ENCODE results near the gene PRR36. TPM values are rescaled to one million over a fixed set of nuclear protein-coding genes. Genes with fewer than 3 reads are reported as not detected.

PRR36 gene
- total and polyA plus RNA-seq, 8 donors = 0.18 to 0.61 (median 0.47) TPM; not detected in 4

DNA sequence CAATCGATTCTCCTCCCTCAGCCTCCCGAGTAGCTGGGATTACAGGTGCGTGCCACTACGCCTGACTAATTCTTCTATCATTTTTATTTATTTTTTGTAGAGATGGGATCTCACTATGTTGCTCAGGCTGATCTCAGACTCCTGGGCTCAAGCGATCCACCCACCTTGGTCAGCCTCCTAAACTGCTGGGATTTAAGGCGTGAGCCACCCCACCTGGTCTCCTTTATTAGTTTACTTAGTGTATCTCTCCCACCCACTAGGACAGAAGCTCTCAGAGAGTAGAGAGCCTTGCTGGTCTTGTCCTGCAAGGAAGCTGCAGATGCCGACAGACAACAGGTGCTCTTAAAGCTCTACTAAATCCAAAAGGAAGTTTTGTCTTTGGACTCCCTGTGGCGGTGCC is 11.6 kb upstream of the PRR36 start:
- TF ChIP-seq POLR2AphosphoS5 (IDR thresholded peaks at IDR 0.05) = no peak
- no peak for TF ChIP-seq EP300 (IDR thresholded peaks at IDR 0.05)
- TF ChIP-seq POLR2A (IDR thresholded peaks at IDR 0.05) = no peak
- TF ChIP-seq, protein P1, sequence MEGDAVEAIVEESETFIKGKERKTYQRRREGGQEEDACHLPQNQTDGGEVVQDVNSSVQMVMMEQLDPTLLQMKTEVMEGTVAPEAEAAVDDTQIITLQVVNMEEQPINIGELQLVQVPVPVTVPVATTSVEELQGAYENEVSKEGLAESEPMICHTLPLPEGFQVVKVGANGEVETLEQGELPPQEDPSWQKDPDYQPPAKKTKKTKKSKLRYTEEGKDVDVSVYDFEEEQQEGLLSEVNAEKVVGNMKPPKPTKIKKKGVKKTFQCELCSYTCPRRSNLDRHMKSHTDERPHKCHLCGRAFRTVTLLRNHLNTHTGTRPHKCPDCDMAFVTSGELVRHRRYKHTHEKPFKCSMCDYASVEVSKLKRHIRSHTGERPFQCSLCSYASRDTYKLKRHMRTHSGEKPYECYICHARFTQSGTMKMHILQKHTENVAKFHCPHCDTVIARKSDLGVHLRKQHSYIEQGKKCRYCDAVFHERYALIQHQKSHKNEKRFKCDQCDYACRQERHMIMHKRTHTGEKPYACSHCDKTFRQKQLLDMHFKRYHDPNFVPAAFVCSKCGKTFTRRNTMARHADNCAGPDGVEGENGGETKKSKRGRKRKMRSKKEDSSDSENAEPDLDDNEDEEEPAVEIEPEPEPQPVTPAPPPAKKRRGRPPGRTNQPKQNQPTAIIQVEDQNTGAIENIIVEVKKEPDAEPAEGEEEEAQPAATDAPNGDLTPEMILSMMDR (IDR thresholded peaks at IDR 0.05) = no peak
- no peaks in the 10 kb centered on the region for H3K36me3 ChIP-seq
- DNase-seq = no peak
- intact Hi-C loops (cut with DNase I; ENCODE audit: low total_unique reads) = no loop called here
- H3K4me3 ChIP-seq = no peak overlapping the region
- H3K27me3 ChIP-seq = peaks cover 0 to 44% (median 10%) of the 10 kb centered on the region in 3 donors
- no peaks in the 10 kb centered on the region for H3K9me3 ChIP-seq
- H3K4me1 ChIP-seq = peaks cover 0 to 14% (median 12%) of the 10 kb centered on the region in 4 donors
- 80 to 86% (median 84%) methylated on average over 8 of the region's 8 CpGs for WGBS, 5 donors
- no peak overlapping the region for H3K27ac ChIP-seq

- Histone ChIP-seq H3K4me3 (no peak overlapping the region), H3K4me1 (peaks cover 0 to 11% (median 10%) of the 10 kb centered on the region in 4 donors), H3K36me3 (no peaks in the 10 kb centered on the region), H3K27me3 (peaks cover 0 to 34% (median 10%) of the 10 kb centered on the region in 3 donors), H3K27ac (no peak overlapping the region), H3K9me3 (no peaks in the 10 kb centered on the region)
- TF ChIP-seq POLR2AphosphoS5 (IDR thresholded peaks at IDR 0.05) = no peak
- TF ChIP-seq EP300 (IDR thresholded peaks at IDR 0.05) = no peak
- TF ChIP-seq, protein P1 (IDR thresholded peaks at IDR 0.05) = no peak
- no peak for TF ChIP-seq POLR2A (IDR thresholded peaks at IDR 0.05)
- DNase-seq = no peak
- WGBS, 5 donors = 86 to 90% (median 87%) methylated on average over 2 of the region's 2 CpGs
- intact Hi-C loops (cut with DNase I; ENCODE audit: low total_unique reads) = no loop called here
These were observed 9.8 kb upstream of the PRR36 start for GRCh38 chr19:7883796-7884570.

DNA sequence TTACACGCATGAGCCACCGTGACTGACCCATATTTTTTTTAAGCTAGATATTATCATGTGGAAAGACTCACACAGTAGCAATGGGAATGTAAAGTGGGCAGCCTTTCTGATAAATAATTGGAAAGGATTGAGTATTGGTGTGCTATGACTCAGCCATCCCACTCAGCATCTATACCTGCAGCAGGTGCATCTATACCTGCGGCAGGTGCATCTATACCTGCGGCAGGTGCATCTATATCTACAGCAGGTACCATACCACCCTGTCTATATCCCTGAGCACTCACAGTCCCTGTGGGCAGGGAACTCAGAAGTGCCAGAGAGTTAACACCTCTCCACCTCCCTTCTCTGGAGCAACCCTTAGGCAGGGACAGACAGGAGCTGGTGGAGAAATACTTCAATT is 8.9 kb upstream of the PRR36 start:
- H3K36me3 ChIP-seq = no peaks in the 10 kb centered on the region
- WGBS, 5 donors = 67 to 92% (median 82%) methylated on average over 4 of the region's 4 CpGs
- no peak overlapping the region for H3K27ac ChIP-seq
- no peak for DNase-seq
- TF ChIP-seq EP300 (IDR thresholded peaks at IDR 0.05) (no peak), POLR2AphosphoS5 (IDR thresholded peaks at IDR 0.05) (no peak), POLR2A (IDR thresholded peaks at IDR 0.05) (no peak)
- TF ChIP-seq, protein P1 (IDR thresholded peaks at IDR 0.05) = no peak
- no peaks in the 10 kb centered on the region for H3K9me3 ChIP-seq
- intact Hi-C loops (cut with DNase I; ENCODE audit: low total_unique reads) = no loop called here
- peaks cover 0 to 25% (median 5%) of the 10 kb centered on the region in 3 donors for H3K27me3 ChIP-seq
- H3K4me1 ChIP-seq = peaks cover 0 to 2% (median 1%) of the 10 kb centered on the region in 4 donors
- no peak overlapping the region for H3K4me3 ChIP-seq

- no peaks in the 10 kb centered on the region for H3K4me1 ChIP-seq
- DNase-seq = no peak
- intact Hi-C loops (cut with DNase I; ENCODE audit: low total_unique reads) = no loop called here
- no peaks in the 10 kb centered on the region for H3K36me3 ChIP-seq
- H3K27me3 ChIP-seq = peaks cover 0 to 14% (median 0%) of the 10 kb centered on the region in 3 donors
- no peaks in the 10 kb centered on the region for H3K9me3 ChIP-seq
- H3K27ac ChIP-seq = no peak overlapping the region
- TF ChIP-seq POLR2A (IDR thresholded peaks at IDR 0.05) = no peak
- TF ChIP-seq POLR2AphosphoS5 (IDR thresholded peaks at IDR 0.05) = no peak
- TF ChIP-seq, protein P1 (IDR thresholded peaks at IDR 0.05) = no peak
- TF ChIP-seq EP300 (IDR thresholded peaks at IDR 0.05) = no peak
- no peak overlapping the region for H3K4me3 ChIP-seq
- WGBS, 5 donors = 90 to 96% (median 95%) methylated on average over 3 of the region's 3 CpGs
These were observed 7.7 kb upstream of the PRR36 start for GRCh38 chr19:7881910-7882309.

Measured in stomach (tissue), 9 donors.